GM19468 (cell line): ENCODE results near the gene BCR.
"Not testable (repeated sequence)": the region's sequence is repeated elsewhere in the genome, so short reads cannot be mapped to it uniquely, and the experiment has no call there.

Source experiments
- ATAC-seq: cut with Tn5 transposase; IDR thresholded peaks from one replicate; pipeline ENCODE4 v1.9.1; 2021; ENCODE audit warnings: mild to moderate bottlenecking, moderate library complexity, moderate number of reproducible peaks; ENCODE audit not compliant: unreplicated experiment; ENCODE audit errors: extremely low read depth

BCR gene

GRCh38 chr22:23301591-23301990, 121.3 kb downstream of the BCR start:
- no peak for ATAC-seq

- no peak for ATAC-seq
These were observed 122.1 kb downstream of the BCR start for GRCh38 chr22:23302171-23303002.

DNA sequence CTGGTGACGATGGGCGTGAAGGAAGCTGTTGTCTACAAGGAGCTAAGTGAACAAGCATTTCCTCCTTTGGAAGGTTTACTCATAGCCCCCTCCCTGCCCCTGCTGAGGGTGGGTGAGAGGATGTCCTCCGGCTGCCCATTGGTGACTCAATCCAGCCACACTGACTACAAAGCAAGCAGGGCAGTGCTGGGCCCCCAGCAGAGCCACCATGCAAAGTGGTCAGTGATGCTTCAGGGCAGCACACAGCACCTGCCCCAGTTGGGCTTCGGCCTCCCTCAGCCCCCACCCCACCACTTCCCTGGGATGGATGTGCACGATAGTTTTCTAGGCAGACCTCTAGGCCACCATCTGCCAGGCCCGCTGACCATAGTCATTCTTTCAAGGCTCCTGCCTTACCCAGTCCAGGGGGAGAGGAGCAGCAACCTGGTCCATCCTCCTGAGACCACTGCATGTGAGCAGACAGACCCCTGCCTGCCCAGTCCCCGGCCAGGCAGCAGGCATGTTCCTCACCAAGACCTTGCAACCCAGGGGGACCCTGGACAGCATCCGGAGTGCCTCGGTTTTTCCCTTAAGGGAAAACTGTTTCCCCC, 125.1 kb downstream of the BCR start:
- ATAC-seq: no peak

GRCh38 chr22:23305922-23306374, 125.6 kb downstream of the BCR start:
- ATAC-seq: no peak

GRCh38 chr22:23306438-23306921, 126.2 kb downstream of the BCR start:
- no peak for ATAC-seq

- ATAC-seq: no peak
These were observed 126.6 kb downstream of the BCR start for GRCh38 chr22:23306926-23307325.

GRCh38 chr22:23307511-23307910, 127.2 kb downstream of the BCR start:
- not testable (repeated sequence) for ATAC-seq

DNA sequence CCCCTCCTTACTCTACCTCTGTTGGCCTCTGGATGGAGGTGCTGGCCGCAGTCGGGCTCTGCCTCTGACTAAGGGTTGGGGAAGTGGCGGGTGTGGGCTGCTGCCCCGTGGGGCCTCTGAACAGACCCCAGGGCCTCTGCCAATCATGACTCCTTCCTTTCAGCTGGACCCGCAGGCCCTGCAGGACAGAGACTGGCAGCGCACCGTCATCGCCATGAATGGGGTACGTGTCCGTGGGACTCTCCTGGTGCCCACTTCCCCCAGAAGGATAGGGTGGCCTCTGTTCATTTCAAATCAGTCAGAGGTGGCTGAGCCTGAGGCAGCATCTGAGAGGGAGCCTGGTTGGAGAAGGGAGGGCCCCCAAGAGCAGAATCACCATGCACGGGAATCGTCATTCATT, 129.0 kb downstream of the BCR start:
- ATAC-seq: not testable (repeated sequence)

DNA sequence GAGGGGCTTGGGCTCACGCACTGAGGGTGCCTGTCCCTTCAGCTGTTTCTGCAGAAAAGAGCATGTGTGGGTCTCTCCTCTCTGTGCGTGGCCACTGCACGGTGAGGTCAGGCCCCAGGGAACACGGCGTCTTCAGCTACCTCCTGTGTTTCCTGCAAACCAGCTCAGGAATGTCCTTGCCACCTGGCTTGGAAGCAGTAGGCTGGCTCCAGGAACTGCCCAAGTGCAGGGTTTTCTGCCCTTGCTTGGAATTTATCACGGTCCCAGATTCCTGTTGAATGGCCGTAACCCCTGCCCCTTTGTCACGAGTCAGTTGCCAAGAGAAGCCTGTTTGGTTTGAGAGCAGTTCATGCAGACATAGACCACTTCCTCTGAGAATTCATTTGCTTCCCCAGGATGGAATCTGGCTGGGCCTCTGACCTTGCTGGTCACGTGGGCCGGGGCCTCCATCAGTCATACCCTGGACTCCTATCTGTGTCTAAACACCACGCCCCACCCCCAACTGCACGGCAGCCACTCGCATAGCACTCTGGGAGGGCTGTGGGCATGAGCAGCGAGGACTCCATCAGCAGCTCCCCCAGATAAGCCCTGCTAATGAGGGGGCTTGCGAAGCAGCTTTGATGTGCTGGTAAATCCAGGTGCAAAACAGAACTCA, 130.3 kb downstream of the BCR start:
- not testable (repeated sequence) for ATAC-seq

DNA sequence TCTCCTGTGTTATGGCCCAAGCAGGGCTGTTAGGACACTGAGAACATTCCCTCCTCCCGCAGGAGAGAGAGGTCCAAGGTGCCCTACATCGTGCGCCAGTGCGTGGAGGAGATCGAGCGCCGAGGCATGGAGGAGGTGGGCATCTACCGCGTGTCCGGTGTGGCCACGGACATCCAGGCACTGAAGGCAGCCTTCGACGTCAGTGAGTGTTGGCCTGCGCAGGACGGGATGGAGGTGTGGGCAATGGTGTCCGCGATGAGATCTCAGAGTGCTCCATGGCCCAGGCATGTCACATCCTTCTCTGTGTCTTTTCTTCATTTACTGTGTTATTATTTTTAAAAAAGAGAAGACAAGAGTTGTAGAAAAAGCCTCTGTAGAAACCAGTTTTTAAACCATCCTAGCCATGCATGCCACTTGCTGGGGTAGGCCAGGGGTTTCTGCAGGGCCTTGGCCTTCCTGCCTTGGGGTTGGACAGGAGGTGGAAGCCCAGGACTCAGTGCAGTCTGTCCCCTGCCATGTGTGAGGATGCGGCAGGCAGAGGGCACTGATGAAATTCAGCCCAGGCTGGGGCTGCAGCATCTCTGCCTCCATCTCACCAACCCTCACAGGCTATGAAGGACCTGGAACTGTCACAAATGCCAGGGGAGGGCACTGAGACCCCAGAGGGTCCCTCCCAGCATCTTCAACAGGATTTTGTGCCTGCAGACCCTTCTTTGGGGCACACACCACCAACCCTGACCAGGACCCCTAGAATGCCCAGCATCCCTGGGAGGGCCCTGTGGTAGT, 131.5 kb downstream of the BCR start:
- not testable (repeated sequence) for ATAC-seq

GRCh38 chr22:23313791-23314567, 133.7 kb downstream of the BCR start:
- no peak for ATAC-seq

- no peak for ATAC-seq
These were observed 135.1 kb downstream of the BCR start for GRCh38 chr22:23315341-23315917.

DNA sequence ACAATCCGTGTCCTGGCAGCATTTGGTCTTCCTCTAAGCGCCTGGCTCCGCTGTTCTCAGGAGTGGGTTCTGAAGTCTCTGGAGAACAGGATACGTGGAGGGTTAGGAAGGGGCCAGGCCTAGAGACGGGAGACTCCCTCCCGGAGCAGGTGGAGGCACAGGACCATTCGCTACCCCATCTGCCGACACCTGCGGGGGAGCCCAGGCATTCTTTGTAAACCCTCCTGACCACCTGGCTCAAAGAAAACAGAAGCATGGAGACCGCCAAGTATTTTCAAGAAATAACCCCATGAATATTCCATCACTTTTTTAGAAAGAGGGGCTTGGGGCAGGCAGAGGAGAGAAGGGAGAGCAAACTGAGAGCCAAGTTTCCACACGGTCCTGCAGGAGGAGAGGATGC, 136.3 kb downstream of the BCR start:
- ATAC-seq: not testable (repeated sequence)

DNA sequence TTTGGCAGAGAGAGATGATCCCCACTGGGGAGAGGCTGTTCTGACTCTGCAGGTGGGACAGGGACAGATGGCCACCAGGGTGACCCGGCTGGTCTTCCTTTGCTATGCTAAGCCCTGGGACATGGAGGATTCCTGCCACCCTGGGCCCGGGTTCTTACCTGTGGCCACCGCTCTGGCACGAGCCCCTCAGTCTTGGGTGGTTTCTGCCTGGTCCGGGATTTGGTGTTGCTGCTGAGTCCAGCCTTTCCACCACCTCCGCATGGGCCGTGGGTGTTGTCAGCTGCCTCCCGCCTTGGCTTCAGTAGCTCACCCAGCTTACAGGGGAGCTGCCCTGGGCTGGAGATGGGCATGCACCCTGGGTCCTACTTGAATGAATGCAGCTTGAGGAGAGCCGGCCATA, 138.0 kb downstream of the BCR start:
- ATAC-seq: not testable (repeated sequence)

GRCh38 chr22:23322497-23323080, 142.3 kb downstream of the BCR start:
- ATAC-seq: not testable (repeated sequence)

GRCh38 chr22:23323960-23324688, 143.8 kb downstream of the BCR start:
- not testable (repeated sequence) for ATAC-seq

DNA sequence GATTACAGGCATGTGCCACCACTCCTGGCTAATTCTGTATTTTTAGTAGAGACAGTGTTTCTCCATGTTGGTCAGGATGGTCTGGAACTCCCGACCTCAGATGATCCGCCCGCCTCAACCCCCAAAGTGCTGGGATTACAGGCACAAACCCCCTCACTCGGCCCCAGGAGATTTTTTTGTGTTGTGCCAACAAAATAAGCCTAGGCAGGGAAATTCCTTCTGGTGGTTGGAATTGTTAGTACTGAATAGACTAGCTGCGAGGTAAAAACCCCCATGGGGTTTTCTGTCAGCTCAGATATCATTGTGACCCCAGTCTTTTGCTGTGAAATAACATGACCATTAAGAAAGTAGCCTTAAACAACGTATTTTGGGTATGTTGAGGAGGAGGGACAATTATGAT, 144.9 kb downstream of the BCR start:
- ATAC-seq: no peak

GRCh38 chr22:23333822-23334221, 153.5 kb downstream of the BCR start:
- not testable (repeated sequence) for ATAC-seq
